Stomach (tissue), 9 donors: Measurements from ENCODE around the gene ATP11A. TPM values are rescaled to one million over a fixed set of nuclear protein-coding genes. Genes with fewer than 3 reads are reported as not detected.

Source experiments
- DNase-seq, 2 donors: peaks; one replicate each; pipeline versions ENCODE4 v3.0.0 to v3.0.0-alpha.2; 2013 to 2019
- H3K27ac ChIP-seq, 5 donors: fragments of 200-600 bp in 4 of 5; sonication (generic) in 4 of 5; one replicate each; pipeline ENCODE4 v1.5.1; 2013 to 2019; ENCODE audit warnings: mild to moderate bottlenecking in 1 of 5, moderate library complexity in 1 of 5
- H3K27me3 ChIP-seq, 3 donors: fragments of 200-600 bp; sonication (generic); one replicate each; pipeline ENCODE4 v1.5.1; 2017 to 2019; ENCODE audit warnings: mixed run types in 1 of 3
- H3K36me3 ChIP-seq, 4 donors: fragments of 200-600 bp; sonication (generic); 1 replicate in 3 of 4; 2 replicates in 1 of 4; pipeline ENCODE4 v1.5.1; 2016 to 2019
- H3K4me1 ChIP-seq, 4 donors: fragments of 200-600 bp; sonication (generic); one replicate each; pipeline ENCODE4 v1.5.1; 2016 to 2019
- H3K4me3 ChIP-seq, 4 donors: fragments of 200-600 bp; sonication (generic) in 3 of 4; one replicate each; pipeline ENCODE4 v1.5.1; 2016 to 2019; ENCODE audit warnings: mild to moderate bottlenecking in 1 of 4
- H3K9me3 ChIP-seq, 4 donors: fragments of 200-600 bp; sonication (generic); one replicate each; pipeline ENCODE4 v1.5.1; 2016 to 2019
- EP300 ChIP-seq: sonication (generic); formaldehyde crosslinking; IDR thresholded peaks from one replicate; pipeline ENCODE4 v1.6.1; 2017; ENCODE audit warnings: antibody characterized with exemption
- POLR2A ChIP-seq, 4 donors: fragments of 450-650 bp; IDR thresholded peaks; one replicate each; pipeline ENCODE4 v1.6.1; 2016; ENCODE audit warnings: antibody characterized with exemption in 4 of 4, control low read depth in 2 of 4, mild to moderate bottlenecking in 1 of 4, moderate library complexity in 1 of 4
- POLR2AphosphoS5 ChIP-seq, 3 donors: sonication (generic); formaldehyde crosslinking; IDR thresholded peaks; one replicate each; pipeline ENCODE4 v1.6.1; 2016; ENCODE audit warnings: antibody characterized with exemption in 3 of 3
- WGBS, 5 donors: extraction: QIAGEN DNeasy Blood & Tissue Kit in 3 of 5; methylation state at CpG; one replicate each; pipeline versions ENCODE4 v1.1.5 to v1.1.7; 2013 to 2018; 5-methylcytosine and 5-hydroxymethylcytosine counted together
- intact Hi-C: fragments of 100-400 bp; cut with DNase I; formaldehyde crosslinking; loops from one replicate; pipeline ENCODE4 v1.15.1; 2023; ENCODE audit warnings: low total_unique reads
- polyA plus RNA-seq, 3 donors: library from polyadenylated mRNA; stranded (reverse); fragments of 200-250 nt; gene quantifications; one replicate each; pipeline ENCODE4 v1.2.3, GENCODE V29; 2013
- total RNA-seq, 5 donors: library from RNA; depleted of rRNA; stranded (reverse); fragments of >200 nt; gene quantifications; one replicate each; pipeline versions ENCODE4 v1.1.0 to v1.2.3, GENCODE V29; 2014 to 2016
- TF ChIP-seq, protein P1 (sequence below), 7 experiments: fragments of 450-650 bp in 4 of 7; fragments of 200-600 bp in 3 of 7; sonication (generic) in 3 of 7; IDR thresholded peaks; one replicate each; pipeline ENCODE4 v1.5.1; 2016 to 2019; ENCODE audit warnings: antibody characterized with exemption in 7 of 7, control low read depth in 2 of 7, mild to moderate bottlenecking in 1 of 7
- donor health status: healthy with polysubstance abuse.
- donor health status: Bipolar disorder and iron deficiency.
- donor health status: healthy.

The ATP11A gene
- total and polyA plus RNA-seq, 8 donors: 1.1 to 70.9 (median 12.3) TPM

GRCh38 chr13:112828756-112829155 lies 138.9 kb downstream of the ATP11A start:
- H3K9me3 ChIP-seq: no peaks in the 10 kb centered on the region
- TF ChIP-seq, protein P1, sequence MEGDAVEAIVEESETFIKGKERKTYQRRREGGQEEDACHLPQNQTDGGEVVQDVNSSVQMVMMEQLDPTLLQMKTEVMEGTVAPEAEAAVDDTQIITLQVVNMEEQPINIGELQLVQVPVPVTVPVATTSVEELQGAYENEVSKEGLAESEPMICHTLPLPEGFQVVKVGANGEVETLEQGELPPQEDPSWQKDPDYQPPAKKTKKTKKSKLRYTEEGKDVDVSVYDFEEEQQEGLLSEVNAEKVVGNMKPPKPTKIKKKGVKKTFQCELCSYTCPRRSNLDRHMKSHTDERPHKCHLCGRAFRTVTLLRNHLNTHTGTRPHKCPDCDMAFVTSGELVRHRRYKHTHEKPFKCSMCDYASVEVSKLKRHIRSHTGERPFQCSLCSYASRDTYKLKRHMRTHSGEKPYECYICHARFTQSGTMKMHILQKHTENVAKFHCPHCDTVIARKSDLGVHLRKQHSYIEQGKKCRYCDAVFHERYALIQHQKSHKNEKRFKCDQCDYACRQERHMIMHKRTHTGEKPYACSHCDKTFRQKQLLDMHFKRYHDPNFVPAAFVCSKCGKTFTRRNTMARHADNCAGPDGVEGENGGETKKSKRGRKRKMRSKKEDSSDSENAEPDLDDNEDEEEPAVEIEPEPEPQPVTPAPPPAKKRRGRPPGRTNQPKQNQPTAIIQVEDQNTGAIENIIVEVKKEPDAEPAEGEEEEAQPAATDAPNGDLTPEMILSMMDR (IDR thresholded peaks at IDR 0.05): no peak
- TF ChIP-seq POLR2A (IDR thresholded peaks at IDR 0.05) (no peak), POLR2AphosphoS5 (IDR thresholded peaks at IDR 0.05) (no peak), EP300 (no peak)
- H3K4me3 ChIP-seq: no peak overlapping the region
- H3K36me3 ChIP-seq: peaks cover 39 to 90% (median 89%) of the 10 kb centered on the region in 4 donors
- intact Hi-C loops: no loop called here
- 94 to 97% (median 94%) methylated on average over 15 of the region's 15 CpGs for WGBS, 5 donors
- DNase-seq: no peak
- peaks cover 0 to 15% (median 8%) of the 10 kb centered on the region in 4 donors for H3K4me1 ChIP-seq
- H3K27me3 ChIP-seq: no peaks in the 10 kb centered on the region
- no peak overlapping the region for H3K27ac ChIP-seq

GRCh38 chr13:112831196-112831595 lies 141.4 kb downstream of the ATP11A start:
- 94 to 98% (median 97%) methylated on average over 20 to 21 of the region's 21 CpGs for WGBS, 5 donors
- intact Hi-C loops: no loop called here
- TF ChIP-seq EP300 (no peak), POLR2A (IDR thresholded peaks at IDR 0.05) (no peak), POLR2AphosphoS5 (IDR thresholded peaks at IDR 0.05) (no peak)
- TF ChIP-seq, protein P1 (IDR thresholded peaks at IDR 0.05): no peak
- H3K4me3 ChIP-seq: no peak overlapping the region
- no peaks in the 10 kb centered on the region for H3K27me3 ChIP-seq
- DNase-seq: no peak
- no peaks in the 10 kb centered on the region for H3K9me3 ChIP-seq
- peaks cover 45 to 90% (median 89%) of the 10 kb centered on the region in 4 donors for H3K36me3 ChIP-seq
- H3K27ac ChIP-seq: no peak overlapping the region
- H3K4me1 ChIP-seq: peaks cover 0 to 15% (median 8%) of the 10 kb centered on the region in 4 donors

- Histone ChIP-seq H3K36me3 (peaks cover 40 to 90% (median 89%) of the 10 kb centered on the region in 4 donors), H3K4me3 (no peak overlapping the region), H3K4me1 (peaks cover 0 to 15% (median 8%) of the 10 kb centered on the region in 4 donors), H3K27me3 (no peaks in the 10 kb centered on the region), H3K27ac (no peak overlapping the region), H3K9me3 (no peaks in the 10 kb centered on the region)
- no peak for DNase-seq
- WGBS, 5 donors: 87 to 99% (median 94%) methylated on average over 10 to 13 of the region's 13 CpGs
- TF ChIP-seq, protein P1 (IDR thresholded peaks at IDR 0.05): no peak
- TF ChIP-seq POLR2AphosphoS5 (IDR thresholded peaks at IDR 0.05) (no peak), EP300 (no peak), POLR2A (IDR thresholded peaks at IDR 0.05) (no peak)
- intact Hi-C loops: no loop called here
Observed at GRCh38 chr13:112831801-112832200, 142.0 kb downstream of the ATP11A start.

DNA sequence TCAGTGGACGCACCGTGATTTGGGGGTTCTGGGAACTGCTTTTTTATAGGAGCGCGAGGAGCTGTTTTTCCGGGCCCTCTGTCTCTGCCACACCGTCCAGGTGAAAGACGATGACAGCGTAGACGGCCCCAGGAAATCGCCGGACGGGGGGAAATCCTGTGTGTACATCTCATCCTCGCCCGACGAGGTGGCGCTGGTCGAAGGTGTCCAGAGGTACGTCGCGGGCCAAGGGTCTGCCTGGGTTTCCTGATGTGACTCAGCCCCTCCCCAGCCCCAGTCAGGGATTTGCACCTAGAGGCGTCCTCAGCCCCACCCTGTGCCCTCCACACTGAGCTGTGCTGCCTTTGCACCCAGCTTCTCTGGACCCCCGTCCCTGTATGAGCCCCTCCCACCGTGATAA lies 143.0 kb downstream of the ATP11A start:
- DNase-seq: no peak
- WGBS, 5 donors: 94 to 97% (median 96%) methylated on average over 23 of the region's 23 CpGs
- intact Hi-C loops: no loop called here

More for the DNA sequence above, 143.0 kb downstream of the ATP11A start:
- TF ChIP-seq POLR2AphosphoS5 (IDR thresholded peaks at IDR 0.05) (no peak), POLR2A (IDR thresholded peaks at IDR 0.05) (no peak), EP300 (no peak)
- TF ChIP-seq, protein P1 (IDR thresholded peaks at IDR 0.05): no peak
- H3K4me3 ChIP-seq: no peak overlapping the region
- H3K27me3 ChIP-seq: no peaks in the 10 kb centered on the region
- H3K27ac ChIP-seq: no peak overlapping the region
- H3K9me3 ChIP-seq: no peaks in the 10 kb centered on the region
- peaks cover 0 to 15% (median 8%) of the 10 kb centered on the region in 4 donors for H3K4me1 ChIP-seq
- peaks cover 33 to 90% (median 89%) of the 10 kb centered on the region in 4 donors for H3K36me3 ChIP-seq
